Neural cell (in vitro differentiated cells): Measurements from ENCODE around the gene STARD13.

Experiments
- EP300 ChIP-seq: fragments of 450-650 bp; conservative IDR thresholded peaks from 2 replicates; pipeline ENCODE4 v1.6.1; 2014; ENCODE audit warnings: antibody characterized with exemption, mild to moderate bottlenecking, moderate library complexity; ENCODE audit not compliant: poor library complexity, severe bottlenecking
- EZH2 ChIP-seq: fragments of 200-600, 300-800 bp; shearing (Covaris generic), sonication (generic); IDR thresholded peaks from 2 replicates; pipeline ENCODE4 v1.6.1; 2014; ENCODE audit warnings: antibody characterized with exemption, low read length, borderline replicate concordance, mild to moderate bottlenecking; ENCODE audit not compliant: insufficient read depth, poor library complexity, severe bottlenecking
- MXI1 ChIP-seq: fragments of 450-650 bp; conservative IDR thresholded peaks from 2 replicates; pipeline ENCODE4 v1.6.1; 2014; ENCODE audit warnings: antibody characterized with exemption, mild to moderate bottlenecking; ENCODE audit not compliant: poor library complexity, severe bottlenecking
- POLR2AphosphoS5 ChIP-seq: IDR thresholded peaks from 2 replicates; pipeline ENCODE4 v1.6.1; 2012
- RAD21 ChIP-seq: fragments of 450-650 bp; conservative IDR thresholded peaks from 2 replicates; pipeline ENCODE4 v1.6.1; 2014; ENCODE audit warnings: antibody characterized with exemption, mild to moderate bottlenecking, moderate library complexity
- TAF1 ChIP-seq: IDR thresholded peaks from 2 replicates; pipeline ENCODE4 v1.6.1; 2012; ENCODE audit warnings: low read depth
- TF ChIP-seq, protein P1 (sequence below): fragments of 450-650 bp; IDR thresholded peaks from 2 replicates; pipeline ENCODE4 v1.5.1; 2014; ENCODE audit warnings: antibody characterized with exemption, mild to moderate bottlenecking, moderate library complexity; ENCODE audit not compliant: poor library complexity, severe bottlenecking
- TF ChIP-seq, protein P2 (sequence below): IDR thresholded peaks from 2 replicates; pipeline ENCODE4 v1.6.1; 2012; ENCODE audit warnings: borderline replicate concordance

DNA sequence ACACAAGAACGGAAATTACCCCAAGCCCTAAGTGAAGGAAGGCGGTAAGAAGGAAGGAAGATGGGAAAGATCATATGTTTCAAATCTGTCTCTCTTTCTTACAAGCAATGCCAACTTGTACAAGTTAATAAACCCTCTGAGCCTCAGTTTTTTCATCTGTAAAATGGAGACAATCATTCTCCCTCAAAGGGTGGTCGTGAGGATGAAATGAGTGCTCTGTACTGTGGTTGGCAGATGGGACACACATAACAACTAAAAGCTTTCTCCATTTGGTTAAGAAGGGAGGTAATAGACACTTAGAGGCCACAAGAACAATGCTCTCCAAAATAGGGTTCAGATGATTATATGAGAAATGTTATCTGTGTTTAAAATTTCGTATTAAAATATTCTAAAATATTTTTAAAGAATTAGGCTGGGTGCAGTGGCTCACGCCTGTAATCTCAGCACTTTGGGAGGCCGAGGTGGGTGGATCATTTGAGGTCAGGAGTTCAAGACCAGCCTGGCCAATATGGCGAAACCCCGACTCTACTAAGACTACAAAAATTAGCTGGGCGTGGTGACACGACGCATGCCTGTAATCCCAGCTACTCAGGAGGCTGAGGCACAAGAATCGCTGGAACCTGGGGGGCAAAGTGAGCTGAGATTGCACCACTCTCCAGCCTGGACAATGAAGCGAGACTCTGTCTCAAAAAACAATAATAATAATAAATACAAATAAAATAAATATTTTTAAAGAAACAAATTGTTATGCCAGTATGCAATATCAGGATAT lies 89.7 kb downstream of the STARD13 start:
- TF ChIP-seq, protein P1, sequence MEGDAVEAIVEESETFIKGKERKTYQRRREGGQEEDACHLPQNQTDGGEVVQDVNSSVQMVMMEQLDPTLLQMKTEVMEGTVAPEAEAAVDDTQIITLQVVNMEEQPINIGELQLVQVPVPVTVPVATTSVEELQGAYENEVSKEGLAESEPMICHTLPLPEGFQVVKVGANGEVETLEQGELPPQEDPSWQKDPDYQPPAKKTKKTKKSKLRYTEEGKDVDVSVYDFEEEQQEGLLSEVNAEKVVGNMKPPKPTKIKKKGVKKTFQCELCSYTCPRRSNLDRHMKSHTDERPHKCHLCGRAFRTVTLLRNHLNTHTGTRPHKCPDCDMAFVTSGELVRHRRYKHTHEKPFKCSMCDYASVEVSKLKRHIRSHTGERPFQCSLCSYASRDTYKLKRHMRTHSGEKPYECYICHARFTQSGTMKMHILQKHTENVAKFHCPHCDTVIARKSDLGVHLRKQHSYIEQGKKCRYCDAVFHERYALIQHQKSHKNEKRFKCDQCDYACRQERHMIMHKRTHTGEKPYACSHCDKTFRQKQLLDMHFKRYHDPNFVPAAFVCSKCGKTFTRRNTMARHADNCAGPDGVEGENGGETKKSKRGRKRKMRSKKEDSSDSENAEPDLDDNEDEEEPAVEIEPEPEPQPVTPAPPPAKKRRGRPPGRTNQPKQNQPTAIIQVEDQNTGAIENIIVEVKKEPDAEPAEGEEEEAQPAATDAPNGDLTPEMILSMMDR, result no peak
- TF ChIP-seq POLR2AphosphoS5 (no peak), EZH2 (no peak), RAD21 (no peak), TAF1 (no peak), EP300 (no peak), MXI1 (no peak)
- TF ChIP-seq, protein P2, sequence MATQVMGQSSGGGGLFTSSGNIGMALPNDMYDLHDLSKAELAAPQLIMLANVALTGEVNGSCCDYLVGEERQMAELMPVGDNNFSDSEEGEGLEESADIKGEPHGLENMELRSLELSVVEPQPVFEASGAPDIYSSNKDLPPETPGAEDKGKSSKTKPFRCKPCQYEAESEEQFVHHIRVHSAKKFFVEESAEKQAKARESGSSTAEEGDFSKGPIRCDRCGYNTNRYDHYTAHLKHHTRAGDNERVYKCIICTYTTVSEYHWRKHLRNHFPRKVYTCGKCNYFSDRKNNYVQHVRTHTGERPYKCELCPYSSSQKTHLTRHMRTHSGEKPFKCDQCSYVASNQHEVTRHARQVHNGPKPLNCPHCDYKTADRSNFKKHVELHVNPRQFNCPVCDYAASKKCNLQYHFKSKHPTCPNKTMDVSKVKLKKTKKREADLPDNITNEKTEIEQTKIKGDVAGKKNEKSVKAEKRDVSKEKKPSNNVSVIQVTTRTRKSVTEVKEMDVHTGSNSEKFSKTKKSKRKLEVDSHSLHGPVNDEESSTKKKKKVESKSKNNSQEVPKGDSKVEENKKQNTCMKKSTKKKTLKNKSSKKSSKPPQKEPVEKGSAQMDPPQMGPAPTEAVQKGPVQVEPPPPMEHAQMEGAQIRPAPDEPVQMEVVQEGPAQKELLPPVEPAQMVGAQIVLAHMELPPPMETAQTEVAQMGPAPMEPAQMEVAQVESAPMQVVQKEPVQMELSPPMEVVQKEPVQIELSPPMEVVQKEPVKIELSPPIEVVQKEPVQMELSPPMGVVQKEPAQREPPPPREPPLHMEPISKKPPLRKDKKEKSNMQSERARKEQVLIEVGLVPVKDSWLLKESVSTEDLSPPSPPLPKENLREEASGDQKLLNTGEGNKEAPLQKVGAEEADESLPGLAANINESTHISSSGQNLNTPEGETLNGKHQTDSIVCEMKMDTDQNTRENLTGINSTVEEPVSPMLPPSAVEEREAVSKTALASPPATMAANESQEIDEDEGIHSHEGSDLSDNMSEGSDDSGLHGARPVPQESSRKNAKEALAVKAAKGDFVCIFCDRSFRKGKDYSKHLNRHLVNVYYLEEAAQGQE, result no peak
